Stimulated activated effector memory CD8-positive, alpha-beta T cell treated with anti-CD3 and anti-CD28 coated beads, Interleukin-12 subunit alpha, Interleukin-12 subunit beta, amount 100 ng/mL, for 72 hours (primary cell): Measurements from ENCODE around the gene SLC17A4.

ENCODE experiments used
- ATAC-seq: fragments of 150-1000 bp; cut with Tn5 transposase; 2 replicates; pipeline ENCODE4 v1.10.0; 2021
- DNase-seq, 2 donors: peaks; one replicate each; pipeline ENCODE4 v3.0.0; 2021 to 2022; ENCODE audit warnings: low spot score in 2 of 2
- H3K27ac Mint-ChIP-seq: one replicate; pipeline ENCODE4 v1.8.0; 2022; ENCODE audit warnings: mild to moderate bottlenecking, mixed read lengths
- H3K36me3 Mint-ChIP-seq: one replicate; pipeline ENCODE4 v1.8.0; 2022; ENCODE audit warnings: mild to moderate bottlenecking, mixed read lengths
- H3K4me1 Mint-ChIP-seq: one replicate; pipeline ENCODE4 v1.8.0; 2022; ENCODE audit warnings: mixed read lengths
- H3K4me3 Mint-ChIP-seq: one replicate; pipeline ENCODE4 v1.8.0; 2022; ENCODE audit warnings: mild to moderate bottlenecking, mixed read lengths
- H3K9me3 Mint-ChIP-seq: one replicate; pipeline ENCODE4 v1.8.0; 2022; ENCODE audit warnings: mixed read lengths

Gene SLC17A4

GRCh38 chr6:25830458-25830857, 75.9 kb downstream of the SLC17A4 start:
- Mint-ChIP-seq H3K4me1 (no peaks in the 10 kb centered on the region), H3K36me3 (no peaks in the 10 kb centered on the region), H3K4me3 (no peak overlapping the region), H3K27ac (no peak overlapping the region), H3K9me3 (peaks cover 5% of the 10 kb centered on the region)
- DNase-seq (no peak), ATAC-seq (no peak)
